AG04450 (cell line): Measurements from ENCODE around the gene PDF. TPM values are rescaled to one million over a fixed set of nuclear protein-coding genes. Genes with fewer than 3 reads are reported as not detected.
"Not testable (repeated sequence)": the region's sequence is repeated elsewhere in the genome, so short reads cannot be mapped to it uniquely, and the experiment has no call there.

Experiments
- CTCF ChIA-PET: fragments of 300-600, 350-600 bp; formaldehyde crosslinking; extraction: SDS; loops from one replicate; lab custom pipeline; 2022; ENCODE audit warnings: antibody characterized with exemption, inconsistent platforms; lab: Charles Lee
- POLR2A ChIA-PET: fragments of 350-600 bp; formaldehyde crosslinking; extraction: SDS; loops from one replicate; lab custom pipeline; 2021; ENCODE audit warnings: antibody characterized with exemption, inconsistent platforms; lab: Yijun Ruan, JAX
- DNase-seq: peaks from one replicate; pipeline ENCODE4 v3.0.0-alpha.2; 2011; ENCODE audit warnings: low read depth, low spot score
- H3K27ac ChIP-seq: one replicate; pipeline ENCODE4 v1.5.1; 2012; ENCODE audit warnings: low read depth, low read length, control low read depth
- H3K27me3 ChIP-seq: one replicate; pipeline ENCODE4 v1.6.0; 2012; ENCODE audit warnings: low read length; ENCODE audit not compliant: control insufficient read depth, insufficient read depth
- H3K4me3 ChIP-seq: 2 replicates; pipeline ENCODE4 v1.5.1; 2011; ENCODE audit warnings: mild to moderate bottlenecking, low read depth, low read length, control low read depth
- H3K9me3 ChIP-seq: 2 replicates; pipeline ENCODE4 v1.5.1; 2012; ENCODE audit warnings: low read length; ENCODE audit not compliant: control insufficient read depth, insufficient read depth
- CTCF ChIP-seq: IDR thresholded peaks from 2 replicates; pipeline ENCODE4 v1.5.1; 2011; ENCODE audit warnings: low read depth, low read length, control low read depth, inconsistent platforms
- polyA plus RNA-seq: library from polyadenylated mRNA; depleted of rRNA; stranded (reverse); fragments of >200 nt; gene quantifications from 2 replicates; pipeline ENCODE4 v1.2.3, GENCODE V29; 2011

PDF gene
- polyA plus RNA-seq, 1 experiment = 6.4 TPM

- no peak for TF ChIP-seq CTCF
- DNase-seq = no peak
- no peaks in the 10 kb centered on the region for H3K27me3 ChIP-seq
- no peak overlapping the region for H3K27ac ChIP-seq
- H3K4me3 ChIP-seq = no peak overlapping the region
- POLR2A ChIA-PET = interaction anchor here (0.6 kb wide), 1 partner anchor 11 kb away, joined by 3 read pairs; no protein-coding TSS in a partner anchor
- H3K9me3 ChIP-seq = no peaks in the 10 kb centered on the region
- CTCF ChIA-PET = no interaction called here
Observed at GRCh38 chr16:69365901-69366300, 35.5 kb upstream of the PDF start.

DNA sequence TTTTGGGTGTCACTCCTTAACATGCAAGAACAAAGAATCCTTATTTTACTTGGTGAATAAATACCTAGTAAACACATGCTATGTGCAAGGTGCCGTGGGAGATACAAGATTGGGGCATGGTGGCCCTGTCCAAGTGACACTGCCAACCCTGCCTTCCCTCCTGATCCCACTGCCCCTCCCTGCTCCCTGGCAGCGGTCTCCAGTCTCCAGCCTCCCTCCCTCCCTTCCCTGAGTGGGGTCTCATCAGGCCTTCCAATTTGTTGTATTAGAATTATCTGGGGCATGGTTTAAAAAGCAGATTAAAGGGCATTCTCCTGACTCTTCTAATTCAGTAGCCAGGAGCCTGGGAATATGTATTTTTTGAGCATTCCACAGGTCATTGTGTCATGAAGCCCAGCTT lies 33.7 kb upstream of the PDF start:
- Histone ChIP-seq H3K27me3 (no peaks in the 10 kb centered on the region), H3K9me3 (no peaks in the 10 kb centered on the region), H3K27ac (no peak overlapping the region), H3K4me3 (no peak overlapping the region)
- no peak for TF ChIP-seq CTCF
- ChIA-PET POLR2A (no interaction called here), CTCF (no interaction called here)
- no peak for DNase-seq

DNA sequence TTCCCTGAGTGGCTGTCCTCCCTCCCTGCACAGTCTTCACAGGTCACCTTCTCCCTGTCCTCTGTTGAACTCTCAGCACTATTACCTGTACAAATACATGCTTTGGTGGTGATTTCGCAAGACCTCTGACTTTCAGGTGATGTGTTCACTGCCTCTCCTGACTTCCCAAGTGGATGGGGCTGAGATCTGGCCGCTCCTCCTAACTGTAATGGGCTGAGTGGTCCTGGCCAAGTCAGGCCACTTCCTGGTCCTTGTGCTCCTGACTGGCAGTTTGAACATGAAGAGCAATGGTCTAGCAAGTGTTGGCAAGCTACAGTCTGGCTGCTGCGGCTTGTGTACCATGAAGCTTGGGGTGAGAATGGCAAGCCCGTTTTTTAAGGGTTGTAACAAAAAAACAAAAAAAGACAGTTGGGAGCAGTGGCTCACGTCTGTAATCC lies 32.9 kb upstream of the PDF start:
- TF ChIP-seq CTCF = no peak
- DNase-seq = no peak
- no peaks in the 10 kb centered on the region for H3K9me3 ChIP-seq
- no peaks in the 10 kb centered on the region for H3K27me3 ChIP-seq
- H3K27ac ChIP-seq = no peak overlapping the region
- H3K4me3 ChIP-seq = no peak overlapping the region
- ChIA-PET CTCF (no interaction called here), POLR2A (no interaction called here)

DNA sequence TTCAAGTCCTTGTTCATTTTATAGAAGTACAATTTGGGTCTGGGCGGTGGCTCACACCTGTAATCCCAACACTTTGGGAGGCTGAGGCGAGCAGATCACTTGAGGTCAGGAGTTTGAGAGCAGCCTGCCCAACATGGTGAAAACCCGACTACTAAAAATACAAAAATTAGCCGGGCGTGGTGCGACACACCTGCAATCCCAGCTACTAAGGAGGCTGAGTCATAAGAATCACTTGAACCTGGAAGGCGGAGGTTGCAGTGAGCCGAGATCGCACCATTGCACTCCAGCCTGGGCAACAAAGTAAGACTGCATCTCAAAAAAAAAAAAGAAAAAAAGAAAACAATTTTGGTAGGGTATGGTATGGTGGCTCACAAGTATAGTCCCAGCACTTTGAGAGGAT lies 29.7 kb upstream of the PDF start:
- H3K9me3 ChIP-seq, H3K4me3 ChIP-seq, H3K27ac ChIP-seq, DNase-seq, H3K27me3 ChIP-seq, POLR2A ChIA-PET, CTCF ChIA-PET: not testable (repeated sequence)

GRCh38 chr16:69351309-69352027 lies 21.1 kb upstream of the PDF start, which contains the start of gene TMED6:
TSS of gene TMED6 (minus strand) at chr16:69351786. CDS start at chr16:69351753, 33 bp downstream.
- Histone ChIP-seq H3K27ac (no peak within 1 kb of the TSS), H3K27me3 (no peaks in the 10 kb centered on the region), H3K9me3 (no peaks in the 10 kb centered on the region), H3K4me3 (no peak within 1 kb of the TSS)
- ChIA-PET CTCF (interaction anchor here (1.0 kb wide), 1 partner anchor 201 kb away, joined by 4 read pairs; no protein-coding TSS in a partner anchor), POLR2A (no interaction called here)
- no peak for DNase-seq
- no peak for TF ChIP-seq CTCF
